Ishikawa (cell line): ENCODE data around the gene RNF115.

Experiments
- CEBPB ChIP-seq: IDR thresholded peaks from 2 replicates; pipeline ENCODE4 v1.6.1; 2012
- CREB1 ChIP-seq: IDR thresholded peaks from 2 replicates; pipeline ENCODE4 v1.6.1; 2012; ENCODE audit warnings: low read depth
- EGR1 ChIP-seq: IDR thresholded peaks from 2 replicates; pipeline ENCODE4 v1.6.1; 2012
- EP300 ChIP-seq: IDR thresholded peaks from 2 replicates; pipeline ENCODE4 v1.6.1; 2012; ENCODE audit warnings: borderline replicate concordance
- FOXM1 ChIP-seq: IDR thresholded peaks from 2 replicates; pipeline ENCODE4 v1.6.1; 2012; ENCODE audit warnings: low read depth, borderline replicate concordance
- NFIC ChIP-seq: IDR thresholded peaks from 2 replicates; pipeline ENCODE4 v1.6.1; 2012
- RAD21 ChIP-seq: IDR thresholded peaks from 2 replicates; pipeline ENCODE4 v1.6.1; 2012; ENCODE audit warnings: low read depth
- TAF1 ChIP-seq: IDR thresholded peaks from 2 replicates; pipeline ENCODE4 v1.6.1; 2012; ENCODE audit warnings: low read depth, mild to moderate bottlenecking
- TCF12 ChIP-seq: IDR thresholded peaks from 2 replicates; pipeline ENCODE4 v1.6.1; 2012; ENCODE audit warnings: low read depth
- TEAD4 ChIP-seq: IDR thresholded peaks from 2 replicates; pipeline ENCODE4 v1.6.1; 2012
- YY1 ChIP-seq: IDR thresholded peaks from 2 replicates; pipeline ENCODE4 v1.6.1; 2012; ENCODE audit warnings: low read depth
- ZBTB7A ChIP-seq: IDR thresholded peaks from 2 replicates; pipeline ENCODE4 v1.6.1; 2012; ENCODE audit warnings: low read depth
- TF ChIP-seq, protein P1 (sequence below): IDR thresholded peaks from 2 replicates; pipeline ENCODE4 v1.6.1; 2012; ENCODE audit warnings: low read depth, mild to moderate bottlenecking
- TF ChIP-seq, protein P2 (sequence below): IDR thresholded peaks from 2 replicates; pipeline ENCODE4 v1.6.1; 2012
- TF ChIP-seq, protein P3 (sequence below): IDR thresholded peaks from 2 replicates; pipeline ENCODE4 v1.6.1; 2012

RNF115 gene

DNA sequence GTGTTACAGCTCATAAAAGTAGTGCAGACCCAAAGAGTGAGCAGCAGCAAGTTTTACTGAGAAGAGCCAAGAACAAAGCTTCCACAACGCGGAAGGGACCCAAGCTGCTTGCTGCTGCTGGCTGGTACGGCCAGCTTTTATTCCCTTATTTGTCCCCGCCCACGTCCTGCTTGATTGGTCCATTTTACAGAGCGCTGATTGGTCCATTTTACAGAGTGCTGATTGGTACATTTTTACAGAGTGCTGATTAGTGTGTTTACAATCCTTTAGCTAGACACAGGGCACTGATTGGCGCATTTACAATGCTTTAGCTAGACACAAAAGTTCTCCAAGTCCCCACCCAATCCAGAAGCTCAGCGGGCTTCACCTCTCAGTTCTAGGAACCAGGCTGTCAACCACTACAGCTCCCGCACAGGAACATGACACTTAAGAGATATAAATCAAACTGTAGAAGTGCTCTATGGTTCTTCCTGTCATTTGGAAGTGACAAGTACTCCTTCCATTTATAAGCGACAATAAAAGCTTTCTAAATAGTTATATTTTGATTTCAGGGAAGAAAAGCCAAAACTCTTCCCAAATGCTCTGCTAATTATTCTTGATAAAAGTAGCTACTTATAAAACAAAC is 28.5 kb downstream of the RNF115 start:
- TF ChIP-seq EP300, result no peak
- TF ChIP-seq, protein P1, sequence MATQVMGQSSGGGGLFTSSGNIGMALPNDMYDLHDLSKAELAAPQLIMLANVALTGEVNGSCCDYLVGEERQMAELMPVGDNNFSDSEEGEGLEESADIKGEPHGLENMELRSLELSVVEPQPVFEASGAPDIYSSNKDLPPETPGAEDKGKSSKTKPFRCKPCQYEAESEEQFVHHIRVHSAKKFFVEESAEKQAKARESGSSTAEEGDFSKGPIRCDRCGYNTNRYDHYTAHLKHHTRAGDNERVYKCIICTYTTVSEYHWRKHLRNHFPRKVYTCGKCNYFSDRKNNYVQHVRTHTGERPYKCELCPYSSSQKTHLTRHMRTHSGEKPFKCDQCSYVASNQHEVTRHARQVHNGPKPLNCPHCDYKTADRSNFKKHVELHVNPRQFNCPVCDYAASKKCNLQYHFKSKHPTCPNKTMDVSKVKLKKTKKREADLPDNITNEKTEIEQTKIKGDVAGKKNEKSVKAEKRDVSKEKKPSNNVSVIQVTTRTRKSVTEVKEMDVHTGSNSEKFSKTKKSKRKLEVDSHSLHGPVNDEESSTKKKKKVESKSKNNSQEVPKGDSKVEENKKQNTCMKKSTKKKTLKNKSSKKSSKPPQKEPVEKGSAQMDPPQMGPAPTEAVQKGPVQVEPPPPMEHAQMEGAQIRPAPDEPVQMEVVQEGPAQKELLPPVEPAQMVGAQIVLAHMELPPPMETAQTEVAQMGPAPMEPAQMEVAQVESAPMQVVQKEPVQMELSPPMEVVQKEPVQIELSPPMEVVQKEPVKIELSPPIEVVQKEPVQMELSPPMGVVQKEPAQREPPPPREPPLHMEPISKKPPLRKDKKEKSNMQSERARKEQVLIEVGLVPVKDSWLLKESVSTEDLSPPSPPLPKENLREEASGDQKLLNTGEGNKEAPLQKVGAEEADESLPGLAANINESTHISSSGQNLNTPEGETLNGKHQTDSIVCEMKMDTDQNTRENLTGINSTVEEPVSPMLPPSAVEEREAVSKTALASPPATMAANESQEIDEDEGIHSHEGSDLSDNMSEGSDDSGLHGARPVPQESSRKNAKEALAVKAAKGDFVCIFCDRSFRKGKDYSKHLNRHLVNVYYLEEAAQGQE, result no peak
- TF ChIP-seq ZBTB7A, result no peak
- no peak for TF ChIP-seq EGR1

DNA sequence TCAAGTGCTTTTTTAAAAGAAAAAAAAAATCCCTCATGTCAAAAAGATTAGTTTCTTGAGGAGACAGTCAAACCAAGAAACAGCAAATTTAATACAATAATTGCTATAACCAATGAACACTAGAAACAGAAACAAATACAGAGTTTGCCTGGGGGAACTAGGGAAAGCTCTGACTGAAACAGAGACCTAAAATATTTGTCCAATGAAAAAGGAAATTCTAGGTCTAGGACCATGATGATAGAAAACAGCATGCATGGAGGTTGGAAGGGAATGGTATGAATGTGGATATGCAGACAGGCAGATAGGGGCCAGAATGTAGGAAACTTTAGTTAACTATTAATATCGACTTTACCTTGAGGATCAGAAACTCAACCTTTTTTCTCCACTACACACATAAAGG is 31.4 kb downstream of the RNF115 start:
- TF ChIP-seq ZBTB7A (no peak), TAF1 (no peak), NFIC (no peak), CREB1 (no peak), YY1 (no peak), RAD21 (no peak), FOXM1 (no peak), TCF12 (no peak), CEBPB (no peak), EP300 (no peak), EGR1 (no peak), TEAD4 (no peak)
- TF ChIP-seq, protein P1, result no peak
- TF ChIP-seq, protein P2, sequence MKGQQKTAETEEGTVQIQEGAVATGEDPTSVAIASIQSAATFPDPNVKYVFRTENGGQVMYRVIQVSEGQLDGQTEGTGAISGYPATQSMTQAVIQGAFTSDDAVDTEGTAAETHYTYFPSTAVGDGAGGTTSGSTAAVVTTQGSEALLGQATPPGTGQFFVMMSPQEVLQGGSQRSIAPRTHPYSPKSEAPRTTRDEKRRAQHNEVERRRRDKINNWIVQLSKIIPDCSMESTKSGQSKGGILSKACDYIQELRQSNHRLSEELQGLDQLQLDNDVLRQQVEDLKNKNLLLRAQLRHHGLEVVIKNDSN, result no peak
- TF ChIP-seq, protein P3, sequence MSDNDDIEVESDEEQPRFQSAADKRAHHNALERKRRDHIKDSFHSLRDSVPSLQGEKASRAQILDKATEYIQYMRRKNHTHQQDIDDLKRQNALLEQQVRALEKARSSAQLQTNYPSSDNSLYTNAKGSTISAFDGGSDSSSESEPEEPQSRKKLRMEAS, result no peak

DNA sequence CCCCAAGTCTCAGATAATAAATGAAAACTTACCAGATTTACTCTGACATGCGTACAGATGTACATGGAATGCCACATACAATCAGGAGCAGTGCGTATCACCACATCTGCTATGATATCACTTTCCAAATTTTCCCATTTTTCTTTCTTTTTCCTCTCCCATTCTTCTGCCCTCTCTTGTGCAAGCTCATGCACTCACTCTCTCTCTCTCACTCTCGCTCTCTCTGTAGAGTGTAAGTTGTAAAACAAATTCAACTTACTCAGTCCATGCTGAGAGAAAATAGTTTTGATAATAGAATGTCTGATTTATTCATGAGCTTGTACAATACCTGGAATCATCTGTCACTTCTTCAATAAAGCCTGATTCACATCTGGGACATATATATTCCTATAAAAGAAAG is 35.3 kb downstream of the RNF115 start:
- TF ChIP-seq, protein P2, result no peak
- TF ChIP-seq CREB1, result no peak
- no peak for TF ChIP-seq CEBPB
- no peak for TF ChIP-seq FOXM1
- no peak for TF ChIP-seq ZBTB7A
- TF ChIP-seq TEAD4, result no peak
- no peak for TF ChIP-seq TAF1
- no peak for TF ChIP-seq EP300
- TF ChIP-seq EGR1, result no peak
- no peak for TF ChIP-seq RAD21
- TF ChIP-seq, protein P1, result no peak
- TF ChIP-seq, protein P3, result no peak
- TF ChIP-seq NFIC, result no peak
- no peak for TF ChIP-seq YY1
- no peak for TF ChIP-seq TCF12

DNA sequence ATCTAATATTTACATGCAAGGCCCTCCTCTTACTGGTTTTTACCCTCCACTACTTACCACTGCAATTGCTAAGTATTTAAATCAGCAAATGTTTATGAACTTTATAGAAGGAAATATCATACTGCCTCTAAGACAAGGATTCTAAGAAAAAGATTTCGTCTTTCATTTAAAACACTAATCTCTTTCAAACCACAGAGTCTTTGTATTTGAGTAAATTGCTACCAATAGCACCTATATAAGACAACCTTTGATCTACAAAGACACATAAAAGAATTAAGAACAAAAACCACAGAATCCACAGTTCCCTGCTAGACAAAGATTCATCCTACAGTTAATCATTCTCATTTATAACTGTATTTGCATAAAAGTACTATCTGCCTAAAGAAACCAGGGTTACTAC is 37.6 kb downstream of the RNF115 start:
- TF ChIP-seq EP300 (no peak), CREB1 (no peak), EGR1 (no peak), RAD21 (no peak), TCF12 (no peak), TAF1 (no peak), ZBTB7A (no peak)
- TF ChIP-seq, protein P2, result no peak
- TF ChIP-seq, protein P1, result no peak
